A549 treated with CORT108297 at 1 μM for 4 hours (cell line): Measurements from ENCODE around the gene ERGIC2. TPM values are rescaled to one million over a fixed set of nuclear protein-coding genes. Genes with fewer than 3 reads are reported as not detected.

Experiments
- total RNA-seq: library from RNA; stranded (reverse); fragments of 200-300 nt; extraction: Qiagen RNA extraction; gene quantifications from 5 replicates; pipeline ENCODE4 v1.2.3, GENCODE V29; 2022

ERGIC2 gene, protein sequence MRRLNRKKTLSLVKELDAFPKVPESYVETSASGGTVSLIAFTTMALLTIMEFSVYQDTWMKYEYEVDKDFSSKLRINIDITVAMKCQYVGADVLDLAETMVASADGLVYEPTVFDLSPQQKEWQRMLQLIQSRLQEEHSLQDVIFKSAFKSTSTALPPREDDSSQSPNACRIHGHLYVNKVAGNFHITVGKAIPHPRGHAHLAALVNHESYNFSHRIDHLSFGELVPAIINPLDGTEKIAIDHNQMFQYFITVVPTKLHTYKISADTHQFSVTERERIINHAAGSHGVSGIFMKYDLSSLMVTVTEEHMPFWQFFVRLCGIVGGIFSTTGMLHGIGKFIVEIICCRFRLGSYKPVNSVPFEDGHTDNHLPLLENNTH
- total RNA-seq, result 62.7 to 89.2 TPM (median 68.5 TPM) in 5 replicates

DNA sequence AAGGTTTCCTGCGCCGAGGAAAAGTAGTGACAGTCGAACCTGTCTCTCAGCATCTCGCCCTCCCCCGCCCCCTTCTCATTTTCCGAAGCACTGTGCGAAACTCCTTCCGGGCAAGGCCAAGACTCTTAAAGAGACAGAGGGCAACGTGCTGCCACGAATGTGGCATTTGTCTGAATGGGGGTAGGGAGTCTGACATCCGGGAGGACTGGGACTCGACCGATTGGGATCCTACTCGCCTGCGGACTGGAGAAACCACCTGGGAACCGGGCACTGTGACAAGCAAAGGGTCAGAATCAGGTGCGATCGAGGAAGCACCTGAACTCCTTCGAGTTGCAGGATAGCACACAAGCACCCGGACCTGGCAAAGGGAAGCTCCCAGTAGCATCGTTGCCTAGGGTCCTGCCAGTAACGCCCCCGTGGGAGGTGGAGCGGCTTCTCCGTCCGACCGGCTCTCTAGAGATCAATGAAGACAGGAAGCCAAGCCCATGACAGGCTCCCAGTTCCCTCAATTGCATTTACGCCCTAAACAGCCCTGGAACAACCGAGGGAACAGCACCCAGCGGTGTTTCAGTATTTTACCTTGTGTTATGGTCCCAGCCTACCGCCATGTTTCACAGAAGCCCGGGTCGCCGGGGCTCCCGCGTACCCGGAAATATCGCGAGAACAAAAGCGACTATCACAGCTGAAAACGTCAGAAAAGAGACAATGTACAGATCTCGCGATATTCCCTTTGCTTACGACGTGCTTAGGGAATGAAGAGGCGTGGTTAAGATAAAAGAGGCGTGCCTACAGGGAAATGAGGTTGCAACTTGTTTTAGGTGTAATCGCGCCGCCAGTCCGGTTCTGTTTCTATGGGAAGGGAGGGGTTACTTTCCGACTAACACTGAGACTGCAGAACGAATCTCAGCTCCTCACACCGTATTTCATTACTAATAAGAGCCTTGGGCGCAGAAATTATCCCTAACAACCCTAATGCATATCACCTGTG is at the start of gene ERGIC2:
TSS of gene ERGIC2 (minus strand) at position 637 of the 988 bp plus-strand sequence. CDS start 9,539 bp downstream, outside the sequence.

Other genes starting within 250 kb of the ERGIC2 start
- gene FAR2, start 231.9 kb downstream of the ERGIC2 start, total RNA-seq, result not detected in 5 replicates
- not detected in 5 replicates for gene OVCH1, start 116.5 kb upstream of the ERGIC2 start, total RNA-seq